A549 (cell line): ENCODE measurements around the gene MEPCE. TPM values are rescaled to one million over a fixed set of nuclear protein-coding genes. Genes with fewer than 3 reads are reported as not detected.

Experiments used
- ATAC-seq, 2 experiments: fragments of 200-7000 bp in 1 of 2; fragments of >200 bp in 1 of 2; cut with Nextera tagmentation in 1 of 2; cut with Tn5 transposase in 1 of 2; 3 replicates each; pipeline versions ENCODE4 v1.8.0 to v1.9.1; 2018 to 2020; ENCODE audit warnings: mild to moderate bottlenecking in 1 of 2, moderate library complexity in 1 of 2
- CTCF ChIA-PET: fragments of 300-600 bp; sonication (Branson Sonifier 250); formaldehyde crosslinking; extraction: SDS; loops from one replicate; lab custom pipeline; 2021; ENCODE audit warnings: antibody characterized with exemption, inconsistent platforms; lab: Yijun Ruan, JAX
- POLR2A ChIA-PET: fragments of 350-600 bp; formaldehyde crosslinking; extraction: SDS; loops from one replicate; lab custom pipeline; 2021; ENCODE audit warnings: antibody characterized with exemption, inconsistent platforms; lab: Yijun Ruan, JAX
- DNase-seq, 2 experiments: peaks; one replicate each; pipeline versions ENCODE4 v3.0.0 to v3.0.0-alpha.2; 2011 to 2016; ENCODE audit warnings: low read depth in 1 of 2, low spot score in 1 of 2
- FAIRE-seq: peaks from 2 replicates; lab custom pipeline; 2011; peaks lifted over from hg19 to GRCh38; lab: Jason Lieb, UNC
- H3K27ac ChIP-seq, 2 experiments: fragments of >200 bp; sonication (Bioruptor Twin); formaldehyde crosslinking; 3 replicates each; pipeline ENCODE4 v1.5.1; 2016 to 2017
- H3K4me1 ChIP-seq: fragments of >200 bp; sonication (Bioruptor Twin); formaldehyde crosslinking; 3 replicates; pipeline ENCODE4 v1.6.1; 2016
- H3K4me2 ChIP-seq: fragments of >200 bp; sonication (Bioruptor Twin); formaldehyde crosslinking; 3 replicates; pipeline ENCODE4 v1.6.1; 2016
- H3K4me3 ChIP-seq: fragments of >200 bp; sonication (Bioruptor Twin); formaldehyde crosslinking; 3 replicates; pipeline ENCODE4 v1.5.1; 2016
- H3K9me3 ChIP-seq: fragments of >200 bp; sonication (Bioruptor Twin); formaldehyde crosslinking; 3 replicates; pipeline ENCODE4 v1.6.1; 2016
- CTCF ChIP-seq: fragments of >200 bp; sonication (Bioruptor Twin); formaldehyde crosslinking; IDR thresholded peaks from 3 replicates; pipeline ENCODE4 v1.5.1; 2016
- E2F6 ChIP-seq: IDR thresholded peaks from 2 replicates; pipeline ENCODE4 v1.6.1; 2012; ENCODE audit warnings: low read depth, borderline replicate concordance
- ELK1 ChIP-seq: fragments of 150-350 bp; IDR thresholded peaks from 2 replicates; pipeline ENCODE4 v1.6.1; 2014; ENCODE audit warnings: low read depth, mild to moderate bottlenecking, low read length
- FOSB ChIP-seq: fragments of 250-450 bp; sonication (Bioruptor Pico); IDR thresholded peaks from 2 replicates; pipeline ENCODE4 v1.5.0; 2020; ENCODE audit warnings: mild to moderate bottlenecking, moderate library complexity
- HDAC2 ChIP-seq: fragments of 200-600 bp; sonication (generic); IDR thresholded peaks from 2 replicates; pipeline ENCODE4 v1.6.1; 2016
- HOXB5 ChIP-seq: fragments of 250-450 bp; sonication (Bioruptor Pico); IDR thresholded peaks from 2 replicates; pipeline ENCODE4 v1.5.0; 2020; ENCODE audit warnings: mild to moderate bottlenecking, moderate library complexity
- JUN ChIP-seq, 2 experiments: fragments of >200 bp; sonication (Bioruptor Twin); formaldehyde crosslinking; IDR thresholded peaks; 2 replicates in 1 of 2; 3 replicates in 1 of 2; pipeline ENCODE4 v1.6.1; 2016 to 2017
- JUNB ChIP-seq: fragments of >200 bp; sonication (Bioruptor Twin); formaldehyde crosslinking; IDR thresholded peaks from 2 replicates; pipeline ENCODE4 v1.6.1; 2016
- MAFK ChIP-seq: fragments of 450-650 bp; IDR thresholded peaks from 2 replicates; pipeline ENCODE4 v1.6.1; 2014; ENCODE audit not compliant: partially characterized antibody
- MAX ChIP-seq: IDR thresholded peaks from 2 replicates; pipeline ENCODE4 v1.6.1; 2012
- MAZ ChIP-seq: fragments of 150-350 bp; IDR thresholded peaks from 2 replicates; pipeline ENCODE4 v1.6.1; 2014; ENCODE audit warnings: antibody characterized with exemption, low read depth, low read length, borderline replicate concordance
- PHF8 ChIP-seq: fragments of 200-600 bp; sonication (generic); IDR thresholded peaks from 2 replicates; pipeline ENCODE4 v1.6.1; 2016; ENCODE audit warnings: low read depth, mild to moderate bottlenecking, antibody characterized with exemption, moderate library complexity, borderline replicate concordance
- POLR2A ChIP-seq: IDR thresholded peaks from 2 replicates; pipeline ENCODE4 v1.6.1; 2012; ENCODE audit warnings: mild to moderate bottlenecking, low read length
- POLR2AphosphoS2 ChIP-seq: conservative IDR thresholded peaks from 2 replicates; pipeline ENCODE4 v1.6.1; 2012; ENCODE audit warnings: low read length, improper control_type of control experiment, inconsistent platforms
- RAD21 ChIP-seq, 2 experiments: fragments of >200 bp in 1 of 2; sonication (Bioruptor Twin) in 1 of 2; formaldehyde crosslinking in 1 of 2; IDR thresholded peaks in 1 of 2; conservative IDR thresholded peaks in 1 of 2; 2 replicates in 1 of 2; 3 replicates in 1 of 2; pipeline ENCODE4 v1.6.1; 2012 to 2018; ENCODE audit warnings: inconsistent platforms in 1 of 2
- RFX5 ChIP-seq: fragments of 450-650 bp; IDR thresholded peaks from 2 replicates; pipeline ENCODE4 v1.7.1; 2014; ENCODE audit warnings: antibody characterized with exemption, mild to moderate bottlenecking, moderate library complexity
- SMC3 ChIP-seq: fragments of >200 bp; sonication (Bioruptor Twin); formaldehyde crosslinking; IDR thresholded peaks from 3 replicates; pipeline ENCODE4 v1.6.1; 2018; ENCODE audit warnings: inconsistent platforms
- TP53 ChIP-seq: fragments of 250-450 bp; sonication (Bioruptor Pico); IDR thresholded peaks from 2 replicates; pipeline ENCODE4 v1.5.0; 2021; ENCODE audit warnings: mild to moderate bottlenecking, moderate library complexity
- ZC3H11A ChIP-seq: fragments of 450-650 bp; IDR thresholded peaks from 2 replicates; pipeline ENCODE4 v1.6.1; 2014; ENCODE audit warnings: antibody characterized with exemption, mild to moderate bottlenecking
- ZNF302 ChIP-seq: fragments of 250-450 bp; sonication (Bioruptor Pico); IDR thresholded peaks from 2 replicates; pipeline ENCODE4 v1.9.0; 2021; ENCODE audit warnings: inconsistent platforms, mild to moderate bottlenecking, moderate library complexity
- WGBS: methylation state at CpG from one replicate; pipeline ENCODE4 v1.1.6; 2017; ENCODE audit errors: missing lambda C conversion rate; 5-methylcytosine and 5-hydroxymethylcytosine counted together
- polyA plus RNA-seq, 4 experiments: library from polyadenylated mRNA; depleted of rRNA in 3 of 4; stranded (reverse); fragments of >200 nt; fragmentation: RNase III in 1 of 4; extraction: RNeasy Plus Mini Kit Qiagen cat#74134 plus additional on column Dnase treatment in 1 of 4; gene quantifications; 2 replicates in 3 of 4; 3 replicates in 1 of 4; pipeline ENCODE4 v1.2.3, GENCODE V29; 2011 to 2017

Gene MEPCE
- polyA plus RNA-seq, 2 of the 4 experiments (the other 2 are of a cell fraction), result 10.0 to 38.4 TPM

- H3K27ac ChIP-seq, result peak overlapping the region in 1 of 2 experiments; percentile 58; a peak in 2 of 6 replicates
- H3K9me3 ChIP-seq, result no peaks in the 10 kb centered on the region
- peak; percentile 72 to 90 for DNase-seq
- WGBS, result 24% methylated on average over 10 of the region's 13 CpGs
- peak; percentile 92 to 93 for ATAC-seq
- no peak for FAIRE-seq
- peak; percentile 87 for TF ChIP-seq SMC3
- TF ChIP-seq PHF8, result no peak
- no peak for TF ChIP-seq JUNB
- TF ChIP-seq POLR2A, result no peak
- TF ChIP-seq MAZ, result 0 out of 2 replicates have a peak, but pooled peaks have one; percentile 34
- peak; percentile 89 to 91 for TF ChIP-seq RAD21 (conservative IDR thresholded peaks at IDR 0.05 in 1 of 2, IDR thresholded peaks at IDR 0.05 in 1 of 2)
- peak; percentile 83 for TF ChIP-seq CTCF
- no peak overlapping the region for H3K4me2 ChIP-seq
- POLR2A ChIA-PET, result no interaction called here
- H3K4me1 ChIP-seq, result peaks cover 13% of the 10 kb centered on the region
- no peak overlapping the region for H3K4me3 ChIP-seq
- CTCF ChIA-PET, result interaction anchor here (0.5 to 11.9 kb wide), 57 partner anchors 9 to 380 kb away, joined by 3 to 273 read pairs (median 5); partner anchors contain the start of genes AGFG2, FBXO24, LRCH4 and NYAP1
Measured at GRCh38 chr7:100469227-100470044, 39.8 kb downstream of the MEPCE start.

- ATAC-seq (no peak), DNase-seq (no peak), FAIRE-seq (no peak)
- 100% methylated on average over 1 of the region's 4 CpGs for WGBS
- CTCF ChIA-PET, result interaction anchor here (0.9 to 11.9 kb wide), 8 partner anchors 9 to 147 kb away, joined by 3 to 273 read pairs (median 13); partner anchors contain the start of genes NYAP1 and TSC22D4
- Histone ChIP-seq H3K4me2 (no peak overlapping the region), H3K27ac (no peak overlapping the region), H3K4me3 (no peak overlapping the region), H3K4me1 (peaks cover 12% of the 10 kb centered on the region), H3K9me3 (no peaks in the 10 kb centered on the region)
- POLR2A ChIA-PET, result interaction anchor here (1.1 kb wide), 1 partner anchor 115 kb away, joined by 3 read pairs; the partner anchor contains the start of gene FBXO24
- no peak for TF ChIP-seq E2F6
- no peak for TF ChIP-seq MAX
- no peak for TF ChIP-seq TP53
- no peak for TF ChIP-seq HOXB5 (CRISPR knock-in tag)
- TF ChIP-seq ZNF302 (CRISPR knock-in tag), result no peak
- no peak for TF ChIP-seq HDAC2
- no peak for TF ChIP-seq RFX5
- TF ChIP-seq FOSB (CRISPR knock-in tag), result no peak
- no peak for TF ChIP-seq MAFK
- TF ChIP-seq ZC3H11A, result no peak
- TF ChIP-seq JUN (IDR thresholded peaks at IDR 0.05), result no peak
- TF ChIP-seq POLR2AphosphoS2, result no peak
- TF ChIP-seq ELK1, result no peak
Measured at GRCh38 chr7:100471021-100471420, 41.4 kb downstream of the MEPCE start.
